HG03575 (cell line): ENCODE results near the gene OR10A6.
A peak's percentile ranks its signal among the peaks of the same experiment; 100 is the strongest.

Experiments
- ATAC-seq: cut with Tn5 transposase; IDR thresholded peaks from one replicate; pipeline ENCODE4 v1.9.1; 2021; ENCODE audit not compliant: unreplicated experiment, insufficient number of reproducible peaks, low FRiP score; ENCODE audit errors: extremely low read depth

The OR10A6 gene

DNA sequence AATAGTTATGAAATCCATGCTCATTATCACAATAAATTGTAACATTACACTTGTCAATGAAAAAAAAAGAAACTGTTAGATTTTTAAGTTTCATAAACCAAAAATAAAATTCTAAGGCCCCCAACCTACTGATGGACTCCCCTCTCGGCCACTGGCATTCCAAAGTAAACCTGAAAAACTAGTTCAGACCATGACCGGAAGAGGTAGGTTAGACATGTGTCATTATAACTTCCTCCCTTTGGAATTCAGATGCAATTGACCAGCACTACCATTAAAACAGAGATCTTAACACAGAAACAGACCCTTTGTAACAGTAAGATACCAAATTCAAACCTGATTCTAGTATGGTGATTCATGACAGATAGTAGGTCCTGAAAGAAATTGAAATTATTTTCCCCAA lies 12.9 kb downstream of the OR10A6 start:
- no peak for ATAC-seq

DNA sequence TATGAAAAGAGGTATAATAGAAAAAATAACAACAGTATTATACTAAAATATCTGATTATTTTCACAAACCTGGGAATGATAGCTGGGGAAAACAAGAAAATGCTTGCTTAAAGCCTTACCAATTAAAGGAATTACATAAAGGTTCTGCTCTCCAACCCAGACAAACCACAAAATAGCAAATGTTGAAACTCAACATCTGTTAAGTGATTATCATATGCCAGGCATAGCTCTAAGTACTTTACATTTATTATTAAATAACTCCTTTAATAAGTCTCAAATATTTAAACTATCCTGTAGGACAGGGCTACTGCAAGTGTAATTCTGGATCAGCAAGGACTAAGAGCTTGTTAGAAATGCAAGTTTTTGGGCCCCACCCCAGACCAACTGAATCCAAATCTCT lies 20.1 kb downstream of the OR10A6 start:
- ATAC-seq, result no peak

DNA sequence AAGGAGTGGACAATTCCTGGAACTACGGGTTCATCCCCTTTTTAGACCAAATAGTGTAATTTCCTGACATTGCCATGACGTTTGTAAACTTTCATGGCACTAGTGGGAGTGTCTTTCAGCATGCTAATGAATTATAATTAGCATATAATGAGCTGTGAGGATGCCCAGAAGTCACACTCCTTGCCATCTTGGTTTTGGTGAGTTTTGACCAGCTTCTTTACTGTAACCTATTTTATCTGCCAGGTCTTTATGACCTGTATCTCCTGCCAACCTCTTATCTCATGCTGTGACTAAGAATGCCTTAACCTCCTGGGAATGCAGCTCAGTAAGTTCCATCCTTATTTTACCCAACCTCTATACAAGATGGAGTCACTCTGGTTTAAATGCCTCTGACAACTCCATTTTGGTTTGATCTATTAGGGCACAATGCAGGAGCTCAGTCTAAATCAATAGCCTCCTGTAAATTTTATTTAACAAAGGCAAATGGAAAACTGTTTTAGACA lies 20.7 kb downstream of the OR10A6 start:
- no peak for ATAC-seq

DNA sequence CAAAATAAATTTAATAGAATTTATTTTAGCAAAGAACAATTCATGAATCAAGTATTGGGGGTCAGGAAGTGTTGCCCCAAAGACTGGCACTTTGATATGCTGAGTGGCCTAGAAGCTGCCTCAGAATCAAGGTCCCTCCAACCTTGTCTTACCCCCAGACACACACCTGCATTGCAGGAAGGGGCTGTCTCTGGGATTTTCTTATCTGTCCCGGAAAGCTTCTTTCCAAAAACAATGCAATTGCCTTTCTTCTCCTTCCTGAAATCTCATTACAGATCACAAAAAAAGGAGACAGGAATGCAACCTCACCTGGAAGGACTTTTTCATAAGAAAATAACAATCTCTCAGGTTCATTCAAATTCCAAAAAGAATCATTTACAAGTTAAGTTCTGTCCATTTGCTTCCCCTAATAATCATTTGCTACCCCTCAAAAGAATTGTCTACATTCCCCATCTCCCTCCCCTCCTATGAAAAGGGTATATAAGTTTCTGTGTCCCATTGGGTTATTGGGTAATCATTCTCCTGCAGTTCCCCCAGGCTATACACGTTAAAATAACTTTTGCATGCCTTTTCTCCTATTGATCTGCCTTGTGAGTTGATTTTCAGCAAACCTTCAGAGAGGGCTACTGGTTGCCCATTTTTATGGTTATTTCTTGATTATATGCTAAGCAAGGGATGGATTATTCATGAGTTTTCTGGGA lies 21.3 kb downstream of the OR10A6 start:
- no peak for ATAC-seq

DNA sequence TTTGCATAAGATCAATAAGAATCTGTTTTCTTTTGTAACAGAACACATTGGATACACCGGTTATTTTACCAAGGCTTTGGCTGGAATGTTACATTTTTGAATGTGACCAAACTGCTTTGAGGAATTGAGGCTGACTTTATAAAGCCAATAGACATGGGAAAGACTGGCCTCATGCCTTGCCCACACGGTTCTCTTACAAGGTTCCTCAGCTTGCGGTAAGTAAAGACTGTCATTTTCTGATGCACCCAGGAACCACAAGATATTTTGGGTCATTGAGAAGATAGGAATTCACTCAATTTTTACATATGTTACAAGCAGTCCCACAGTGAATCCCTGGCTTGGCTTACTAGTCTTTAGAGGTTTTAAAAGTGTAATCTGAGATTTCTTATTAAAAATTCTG lies 23.9 kb downstream of the OR10A6 start:
- no peak for ATAC-seq

DNA sequence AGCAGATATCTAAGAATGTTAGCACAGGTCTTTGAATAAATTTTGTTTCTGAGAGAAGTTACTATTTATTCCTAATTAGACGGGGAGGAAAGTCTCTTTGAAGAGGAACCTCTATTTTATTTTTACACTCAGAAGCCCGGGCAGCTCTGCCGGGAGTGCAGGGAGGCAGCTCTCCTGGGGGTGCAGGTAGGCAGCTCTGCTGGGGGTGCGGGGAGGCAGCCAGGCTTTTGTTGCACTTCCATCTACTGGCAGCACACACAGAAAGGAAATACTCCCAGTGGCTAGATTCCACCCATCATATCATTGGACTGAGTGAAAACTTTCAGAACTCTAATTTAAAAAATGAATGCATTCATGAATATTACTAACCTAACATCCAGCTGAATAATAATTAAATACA lies 24.6 kb downstream of the OR10A6 start:
- ATAC-seq, result no peak

DNA sequence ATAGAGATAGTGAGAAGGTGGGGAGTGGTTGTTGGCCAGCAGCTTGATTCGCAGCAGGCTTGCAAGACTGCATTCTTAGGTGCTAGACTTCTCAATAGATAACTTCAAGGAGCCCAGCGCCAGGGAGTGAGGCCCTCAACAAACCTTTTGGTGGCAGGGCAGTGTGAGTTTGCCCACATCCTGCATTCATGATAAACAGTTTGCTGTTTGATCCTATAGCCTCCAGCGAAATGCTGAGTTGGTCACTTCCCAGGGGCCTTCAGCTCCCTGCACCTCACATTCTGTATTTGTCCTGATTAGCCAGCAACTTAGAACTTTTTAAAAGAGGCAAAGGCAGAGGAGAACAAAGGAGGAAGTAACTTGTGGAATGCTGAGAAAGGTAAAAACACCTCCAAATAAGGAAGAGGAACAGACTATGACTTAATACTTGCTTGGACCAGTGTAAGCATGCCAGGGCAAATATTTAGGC lies 25.1 kb downstream of the OR10A6 start:
- no peak for ATAC-seq

DNA sequence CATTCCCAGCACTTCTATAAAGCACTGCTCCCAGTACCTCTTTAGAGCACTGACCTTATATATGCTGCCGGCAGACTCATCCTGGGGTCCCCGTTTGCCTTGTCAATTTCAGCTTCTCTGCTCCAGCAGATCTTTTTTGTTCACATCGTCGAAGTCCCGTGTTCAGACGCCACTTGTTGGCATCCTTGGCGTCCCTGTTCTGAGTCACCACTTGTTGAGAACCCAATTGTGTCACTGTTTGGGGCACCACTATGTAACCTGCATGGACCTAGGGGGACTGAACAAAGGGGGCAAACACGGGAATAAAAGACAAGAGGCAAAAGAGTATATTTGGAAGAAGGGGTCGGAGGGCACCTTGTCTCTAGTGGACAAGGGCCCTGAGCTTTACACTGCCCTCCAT lies 25.5 kb downstream of the OR10A6 start:
- ATAC-seq, result no peak

DNA sequence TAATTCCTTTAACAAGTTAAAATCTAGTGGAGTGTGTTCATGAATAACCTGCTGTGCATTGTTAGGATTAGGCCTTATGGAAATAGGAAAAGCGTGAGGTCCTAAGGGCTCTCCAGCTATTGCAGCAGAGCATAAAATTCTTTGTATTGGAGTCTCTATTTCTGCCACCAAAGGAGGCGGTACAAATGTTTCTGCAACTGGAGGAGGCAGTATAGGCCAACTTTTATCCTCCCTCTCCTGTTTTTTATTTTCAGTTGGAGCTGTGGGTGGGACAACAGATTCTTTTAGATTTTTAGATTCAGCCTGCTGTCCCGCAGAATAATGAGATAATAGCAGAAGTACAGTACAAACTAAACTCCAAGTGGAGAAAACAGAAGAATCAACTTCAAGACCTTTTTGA lies 26.2 kb downstream of the OR10A6 start:
- no peak for ATAC-seq

DNA sequence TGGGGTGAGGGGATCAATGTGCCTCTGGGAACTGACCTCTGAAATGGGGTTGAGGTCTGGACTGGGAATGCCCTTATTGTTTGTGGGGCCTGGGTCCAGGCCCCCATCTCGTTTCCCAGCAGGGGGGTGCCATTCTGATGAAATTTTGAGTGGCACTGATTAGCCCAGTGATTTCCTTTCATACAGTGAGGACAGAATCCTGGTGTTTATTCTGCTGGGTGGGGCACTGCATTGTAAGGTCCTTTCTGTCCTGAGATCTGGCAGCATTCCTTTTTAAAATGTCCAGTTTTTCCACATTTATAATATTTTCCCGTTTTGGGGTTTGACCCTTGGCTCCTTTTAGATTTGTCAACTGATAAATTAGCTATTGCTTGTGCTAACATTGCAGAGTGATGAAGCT lies 27.1 kb downstream of the OR10A6 start:
- ATAC-seq, result no peak

DNA sequence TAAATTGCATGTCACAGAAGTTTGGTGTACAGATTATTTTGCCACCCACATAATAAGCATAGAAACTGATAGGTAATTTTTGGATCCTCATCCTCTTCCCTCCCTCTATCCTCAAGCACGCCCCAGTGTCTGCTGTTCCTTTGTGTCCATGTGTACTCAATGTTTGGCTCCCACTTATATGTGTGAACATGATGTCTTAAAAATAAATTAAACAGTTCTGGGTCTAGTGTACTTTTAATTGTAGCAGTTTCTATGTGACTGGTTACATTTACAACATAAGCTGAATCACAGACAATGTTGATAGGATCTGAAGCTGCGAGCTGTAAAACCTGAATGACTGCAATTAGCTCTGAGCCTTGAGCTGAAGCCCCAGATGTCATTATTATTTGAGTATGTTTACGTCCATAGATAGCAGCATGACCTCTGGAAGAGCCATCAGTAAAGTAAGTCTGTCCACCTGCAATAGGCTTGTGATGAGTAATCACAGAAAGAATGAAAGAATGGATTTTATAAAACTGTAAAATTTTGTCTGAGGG lies 29.7 kb downstream of the OR10A6 start:
- no peak for ATAC-seq

DNA sequence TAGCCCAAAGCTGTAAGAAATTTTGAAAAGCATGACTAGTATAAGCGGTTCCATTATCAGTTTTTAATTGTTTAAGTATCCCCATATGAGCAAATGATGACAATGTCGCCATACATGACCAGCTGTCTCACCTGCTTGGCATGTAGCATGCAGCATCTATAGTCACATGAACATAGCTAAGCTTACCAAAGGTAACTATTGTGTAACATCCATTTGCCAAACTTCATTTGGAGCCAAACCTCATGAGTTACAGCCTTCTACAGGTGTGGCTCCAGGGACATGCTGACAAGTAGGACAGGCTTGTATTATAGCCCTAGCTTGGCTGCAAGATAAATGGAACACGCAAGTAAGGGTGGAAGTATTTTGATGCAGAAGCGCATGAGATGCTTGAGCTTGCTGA lies 30.4 kb downstream of the OR10A6 start:
- ATAC-seq, result no peak

DNA sequence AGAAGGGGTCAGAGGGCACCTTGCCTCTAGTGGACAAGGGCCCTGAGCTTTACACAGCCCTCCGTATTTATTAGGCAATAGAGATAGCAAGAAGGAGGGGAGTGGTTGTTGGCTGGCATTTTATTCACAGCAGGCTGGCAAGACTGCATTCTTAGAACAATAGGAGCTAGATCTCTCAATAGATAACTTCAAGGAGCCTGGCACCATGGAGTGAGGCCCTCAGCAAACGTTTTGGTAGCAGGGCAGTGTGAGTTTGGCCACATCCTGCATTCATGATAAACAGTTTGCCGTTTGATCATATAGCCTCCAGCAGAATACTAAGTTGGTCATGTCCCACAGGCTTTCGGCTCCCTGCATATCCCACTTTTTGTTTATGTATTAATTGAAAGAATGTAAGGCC lies 31.6 kb downstream of the OR10A6 start:
- no peak for ATAC-seq

DNA sequence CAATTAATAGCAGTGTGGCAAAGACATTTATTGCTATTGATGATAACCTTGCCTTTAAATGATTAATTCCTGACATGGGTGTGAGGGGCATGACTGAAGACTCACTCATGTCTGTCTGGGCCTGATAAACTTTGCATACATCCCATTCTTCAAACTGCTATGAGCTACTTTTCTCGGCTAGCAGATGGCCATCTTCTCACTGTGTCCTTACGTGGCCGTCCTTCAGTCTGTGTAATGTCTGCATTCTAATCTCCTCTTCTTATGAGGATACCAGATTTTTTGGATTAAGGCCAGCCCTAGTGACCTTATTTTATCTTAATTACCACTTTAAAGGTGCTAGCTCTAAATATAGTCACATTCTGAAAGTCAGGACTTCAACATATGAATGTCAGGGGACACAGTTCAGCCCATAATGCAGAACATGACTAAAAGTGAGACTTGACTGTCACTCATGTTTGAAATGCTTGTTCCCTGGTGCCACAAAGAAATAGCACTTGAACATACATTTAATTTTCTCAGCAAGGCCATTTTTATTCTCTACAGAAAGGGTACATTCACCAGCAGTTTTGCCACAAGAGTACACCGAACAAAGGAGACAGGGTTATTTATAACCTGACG lies 32.3 kb downstream of the OR10A6 start:
- no peak for ATAC-seq

DNA sequence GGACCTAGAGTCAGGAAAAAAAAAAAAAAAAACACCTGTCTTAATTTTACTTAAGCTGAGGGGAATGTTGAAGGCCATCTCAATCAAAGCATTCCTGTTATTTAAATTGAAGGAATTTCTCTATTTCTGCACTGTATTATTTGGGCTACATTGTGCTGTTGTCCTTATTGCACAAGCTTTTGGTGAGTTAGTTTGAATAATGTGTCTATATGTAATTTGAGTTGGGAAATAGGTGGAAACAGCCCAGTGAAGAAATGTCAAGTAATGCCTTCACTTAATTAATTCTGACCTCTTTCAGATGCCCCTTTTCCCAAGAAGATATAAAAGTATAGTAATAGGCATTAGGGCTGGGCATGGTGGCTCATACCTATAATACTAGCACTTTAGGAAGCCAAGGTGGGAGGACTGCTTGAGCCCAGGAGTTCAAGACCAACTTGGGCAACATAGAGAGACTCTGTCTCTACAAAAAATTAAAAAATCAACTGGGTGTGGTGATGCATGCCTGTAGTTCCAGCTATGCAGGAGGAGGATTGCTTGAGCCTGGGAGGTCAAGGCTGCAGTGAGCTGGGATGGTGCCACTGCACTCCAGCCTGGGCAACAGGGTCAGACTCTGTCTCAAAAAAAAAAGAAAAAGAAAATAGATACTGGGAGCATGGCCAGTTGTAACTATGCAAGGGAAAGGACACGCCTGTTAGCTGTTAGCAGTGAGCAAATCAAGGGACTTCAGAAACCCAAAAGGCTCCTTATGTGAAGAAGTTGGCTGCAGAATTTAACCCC lies 34.9 kb downstream of the OR10A6 start:
- ATAC-seq, result no peak

DNA sequence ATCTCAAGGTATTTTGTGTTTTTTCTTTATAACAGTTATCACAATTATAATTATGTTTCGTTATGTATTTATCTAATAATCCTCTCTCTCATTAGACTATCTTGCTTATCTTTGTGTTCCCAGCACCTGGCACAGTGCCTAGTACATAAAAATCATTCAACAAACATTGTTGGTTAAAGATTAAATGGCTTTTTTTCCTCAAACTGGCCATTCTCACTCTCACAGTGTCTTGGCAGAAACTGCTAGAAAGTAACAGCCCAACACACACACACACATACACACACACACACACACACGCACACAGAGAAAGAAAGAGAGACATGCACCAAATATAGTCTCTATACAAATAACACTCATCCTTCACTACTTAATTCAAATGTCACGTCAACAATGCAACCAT lies 36.8 kb downstream of the OR10A6 start:
- no peak for ATAC-seq

DNA sequence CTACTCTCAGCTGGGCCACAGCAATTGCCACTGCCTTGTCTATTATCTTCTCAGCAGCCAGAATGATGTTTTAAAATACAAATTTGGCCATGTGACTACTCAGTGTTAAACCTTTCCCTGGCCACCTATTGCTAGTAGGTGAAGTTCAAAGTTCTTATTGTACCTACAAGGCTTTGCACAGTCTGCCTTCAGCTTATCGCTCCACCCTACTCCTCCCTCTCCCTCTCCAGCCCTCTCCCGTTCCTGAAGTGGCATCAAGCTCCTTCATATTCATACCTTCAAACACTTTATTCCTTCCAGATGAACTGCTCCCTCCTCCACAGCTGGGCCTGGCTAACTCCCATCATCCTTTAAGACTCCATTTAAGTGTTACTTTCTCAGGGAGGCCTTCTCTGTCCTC lies 37.3 kb downstream of the OR10A6 start:
- ATAC-seq, result no peak

DNA sequence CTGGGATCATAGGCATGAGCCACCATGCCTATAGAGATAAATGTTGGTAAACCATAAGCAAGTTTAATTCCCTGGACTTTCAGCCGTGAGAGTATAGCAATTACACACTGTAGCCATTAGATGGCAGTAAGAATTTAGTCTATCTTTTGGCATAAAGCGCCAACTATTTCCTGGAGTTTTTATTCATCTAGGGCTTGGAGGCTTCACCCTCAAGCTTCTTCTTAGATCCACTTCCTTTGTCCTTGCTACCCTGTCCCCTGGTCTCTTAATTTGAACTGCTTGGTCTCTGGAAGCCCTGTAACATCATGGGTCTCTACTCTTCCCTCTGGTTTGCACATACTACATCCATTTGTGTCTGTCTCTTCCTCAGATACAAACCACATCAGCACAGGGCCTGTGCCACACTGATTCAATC lies 38.2 kb downstream of the OR10A6 start:
- ATAC-seq, result peak; percentile 38

DNA sequence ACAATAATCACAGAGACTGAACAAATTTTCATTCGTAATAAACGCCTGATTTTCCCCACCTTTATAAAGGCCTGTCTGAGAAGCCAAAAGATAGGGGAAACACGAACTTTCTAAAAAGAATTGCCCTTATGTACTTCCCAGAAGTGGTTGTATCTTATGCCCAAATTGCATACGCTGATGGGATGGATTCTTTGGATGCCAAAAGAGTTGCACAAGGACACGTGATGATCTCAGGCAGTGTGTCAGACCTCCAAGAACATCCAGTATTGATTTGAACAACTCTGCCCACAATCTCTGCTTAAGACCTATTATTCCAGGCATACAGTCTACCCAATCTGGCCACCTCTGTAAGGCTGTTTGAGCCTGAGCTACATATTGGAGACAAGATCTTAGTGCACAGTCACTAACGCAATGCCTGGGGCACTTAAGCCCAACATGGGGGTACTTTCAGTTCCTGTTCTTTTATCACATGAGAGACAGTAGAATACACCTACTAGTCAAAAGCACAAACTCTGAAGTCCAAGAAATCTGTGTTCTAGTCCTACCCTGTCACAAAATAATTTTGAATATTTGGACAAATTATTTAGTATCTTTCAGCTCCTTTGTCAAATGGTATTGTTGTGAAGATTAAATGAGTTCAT lies 38.9 kb downstream of the OR10A6 start:
- ATAC-seq, result no peak
